Erythroblast (primary cell): Measurements from ENCODE around the gene GGTA1.
A peak's percentile ranks its signal among the peaks of the same experiment; 100 is the strongest.
"Not testable (repeated sequence)": the region's sequence is repeated elsewhere in the genome, so short reads cannot be mapped to it uniquely, and the experiment has no call there.

Experiments
- DNase-seq, 2 experiments: peaks; one replicate each; lab custom pipeline; 2025; lab: John Stamatoyannopoulos, UW
- GATA1 ChIP-seq: IDR thresholded peaks from 2 replicates; pipeline ENCODE4 v1.6.1; 2011; ENCODE audit warnings: low read depth, mild to moderate bottlenecking, control low read depth, low read length, moderate library complexity
- POLR2A ChIP-seq: IDR thresholded peaks from 2 replicates; pipeline ENCODE4 v1.6.1; 2011; ENCODE audit warnings: mild to moderate bottlenecking, low read length

GGTA1 gene

GRCh38 chr9:121499427-121500164 is at the start of gene GGTA1:
TSS of gene GGTA1 (minus strand) at chr9:121499844. CDS start at chr9:121467922, 31,922 bp downstream.
- TF ChIP-seq POLR2A = no peak
- TF ChIP-seq GATA1 = no peak
- peak; percentile 35 to 36 for DNase-seq

- TF ChIP-seq GATA1 = no peak
- no peak for DNase-seq
These were observed 49.0 kb upstream of the GGTA1 start for GRCh38 chr9:121548666-121549065.

GRCh38 chr9:121545875-121546423 is 46.3 kb upstream of the GGTA1 start:
- DNase-seq = peak; percentile 82 to 89

GRCh38 chr9:121545150-121545874 is 45.7 kb upstream of the GGTA1 start:
- no peak for DNase-seq
- TF ChIP-seq GATA1 (no peak), POLR2A (no peak)

More at GRCh38 chr9:121545875-121546423, 46.3 kb upstream of the GGTA1 start:
- TF ChIP-seq POLR2A (no peak), GATA1 (no peak)

- no peak for TF ChIP-seq POLR2A
- no peak for DNase-seq
These were observed 42.4 kb upstream of the GGTA1 start for GRCh38 chr9:121542025-121542424.

GRCh38 chr9:121541256-121541655 is 41.6 kb upstream of the GGTA1 start:
- no peak for TF ChIP-seq POLR2A
- no peak for DNase-seq

- no peak for DNase-seq
- no peak for TF ChIP-seq POLR2A
- no peak for TF ChIP-seq GATA1
These were observed 38.6 kb upstream of the GGTA1 start for GRCh38 chr9:121538221-121538620.

- DNase-seq = no peak
- TF ChIP-seq POLR2A (no peak), GATA1 (no peak)
These were observed 37.6 kb upstream of the GGTA1 start for GRCh38 chr9:121537283-121537682.

GRCh38 chr9:121532881-121533280 is 33.2 kb upstream of the GGTA1 start:
- DNase-seq = no peak
- no peak for TF ChIP-seq POLR2A
- no peak for TF ChIP-seq GATA1

GRCh38 chr9:121529237-121529987 is 29.8 kb upstream of the GGTA1 start:
- no peak for DNase-seq
- no peak for TF ChIP-seq POLR2A
- no peak for TF ChIP-seq GATA1

GRCh38 chr9:121528642-121529041 is 29.0 kb upstream of the GGTA1 start:
- TF ChIP-seq POLR2A = no peak
- TF ChIP-seq GATA1 = no peak
- DNase-seq = no peak

GRCh38 chr9:121527371-121527770 is 27.7 kb upstream of the GGTA1 start:
- DNase-seq = no peak
- TF ChIP-seq GATA1 = no peak
- TF ChIP-seq POLR2A = no peak

GRCh38 chr9:121519688-121520087 is 20.0 kb upstream of the GGTA1 start:
- not testable (repeated sequence) for DNase-seq

- TF ChIP-seq POLR2A (no peak), GATA1 (no peak)
These were observed 19.0 kb upstream of the GGTA1 start for GRCh38 chr9:121518634-121519033.

GRCh38 chr9:121513166-121513565 is 13.5 kb upstream of the GGTA1 start:
- DNase-seq = not testable (repeated sequence)

More at GRCh38 chr9:121518634-121519033, 19.0 kb upstream of the GGTA1 start:
- DNase-seq = no peak
